22Rv1 (cell line): ENCODE results near the gene PAPPA2.
"Not testable (repeated sequence)": the region's sequence is repeated elsewhere in the genome, so short reads cannot be mapped to it uniquely, and the experiment has no call there.

ENCODE experiments used
- H3K27ac ChIP-seq: fragments of 450-650 bp; 2 replicates; pipeline ENCODE4 v1.5.1; 2017
- ZFX ChIP-seq: fragments of 450-650 bp; IDR thresholded peaks from 2 replicates; pipeline ENCODE4 v1.6.1; 2017; ENCODE audit warnings: antibody characterized with exemption, borderline replicate concordance
- TF ChIP-seq, protein P1 (sequence below): fragments of 450-650 bp; IDR thresholded peaks from 2 replicates; pipeline ENCODE4 v1.5.1; 2017; ENCODE audit warnings: mild to moderate bottlenecking

PAPPA2 gene

DNA sequence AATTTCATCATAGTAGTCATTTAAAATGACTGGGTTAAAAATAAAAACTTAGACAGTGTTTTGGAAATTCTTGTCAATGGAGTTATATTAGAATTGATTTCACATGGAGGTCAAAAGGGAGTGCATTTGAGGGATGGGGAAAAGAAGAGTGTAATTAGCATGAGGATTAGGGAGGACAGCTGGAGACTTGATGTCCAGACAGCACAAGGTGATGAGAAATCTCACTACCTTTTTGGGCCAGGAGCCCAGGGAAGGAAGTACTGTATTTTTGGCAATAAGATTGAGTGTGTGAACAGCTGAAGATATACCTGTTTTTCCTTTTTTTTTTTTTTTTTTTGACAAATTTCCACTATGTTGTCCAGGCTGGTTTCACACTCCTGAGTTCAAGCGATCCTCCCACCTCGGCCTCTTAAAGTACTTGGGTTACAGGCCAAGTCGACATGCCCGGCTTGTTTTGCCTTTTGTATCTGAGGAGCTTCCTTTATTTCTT lies 163.6 kb downstream of the PAPPA2 start:
- no peak for TF ChIP-seq ZFX
- TF ChIP-seq, protein P1, sequence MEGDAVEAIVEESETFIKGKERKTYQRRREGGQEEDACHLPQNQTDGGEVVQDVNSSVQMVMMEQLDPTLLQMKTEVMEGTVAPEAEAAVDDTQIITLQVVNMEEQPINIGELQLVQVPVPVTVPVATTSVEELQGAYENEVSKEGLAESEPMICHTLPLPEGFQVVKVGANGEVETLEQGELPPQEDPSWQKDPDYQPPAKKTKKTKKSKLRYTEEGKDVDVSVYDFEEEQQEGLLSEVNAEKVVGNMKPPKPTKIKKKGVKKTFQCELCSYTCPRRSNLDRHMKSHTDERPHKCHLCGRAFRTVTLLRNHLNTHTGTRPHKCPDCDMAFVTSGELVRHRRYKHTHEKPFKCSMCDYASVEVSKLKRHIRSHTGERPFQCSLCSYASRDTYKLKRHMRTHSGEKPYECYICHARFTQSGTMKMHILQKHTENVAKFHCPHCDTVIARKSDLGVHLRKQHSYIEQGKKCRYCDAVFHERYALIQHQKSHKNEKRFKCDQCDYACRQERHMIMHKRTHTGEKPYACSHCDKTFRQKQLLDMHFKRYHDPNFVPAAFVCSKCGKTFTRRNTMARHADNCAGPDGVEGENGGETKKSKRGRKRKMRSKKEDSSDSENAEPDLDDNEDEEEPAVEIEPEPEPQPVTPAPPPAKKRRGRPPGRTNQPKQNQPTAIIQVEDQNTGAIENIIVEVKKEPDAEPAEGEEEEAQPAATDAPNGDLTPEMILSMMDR: no peak
- H3K27ac ChIP-seq: no peak overlapping the region

DNA sequence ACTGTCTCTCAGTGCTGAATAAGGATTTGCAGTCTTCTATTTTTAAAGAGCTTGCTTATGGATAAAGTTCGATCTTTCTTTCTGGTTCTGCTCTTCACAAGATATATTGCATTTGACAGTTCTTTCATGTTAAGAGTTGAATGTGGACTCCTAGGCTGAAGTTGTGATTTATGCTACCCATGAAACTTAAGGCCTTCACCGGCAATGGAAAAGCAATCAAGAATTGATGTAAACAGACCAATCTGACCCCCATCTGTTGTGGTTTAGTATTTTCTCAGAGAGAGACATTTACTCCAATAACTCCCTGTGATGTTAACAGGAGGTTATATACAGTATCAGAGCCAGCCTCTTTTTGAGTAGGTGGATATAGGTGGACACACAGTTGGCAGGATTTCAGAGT lies 165.8 kb downstream of the PAPPA2 start:
- no peak overlapping the region for H3K27ac ChIP-seq
- TF ChIP-seq, protein P1: no peak
- TF ChIP-seq ZFX: no peak

DNA sequence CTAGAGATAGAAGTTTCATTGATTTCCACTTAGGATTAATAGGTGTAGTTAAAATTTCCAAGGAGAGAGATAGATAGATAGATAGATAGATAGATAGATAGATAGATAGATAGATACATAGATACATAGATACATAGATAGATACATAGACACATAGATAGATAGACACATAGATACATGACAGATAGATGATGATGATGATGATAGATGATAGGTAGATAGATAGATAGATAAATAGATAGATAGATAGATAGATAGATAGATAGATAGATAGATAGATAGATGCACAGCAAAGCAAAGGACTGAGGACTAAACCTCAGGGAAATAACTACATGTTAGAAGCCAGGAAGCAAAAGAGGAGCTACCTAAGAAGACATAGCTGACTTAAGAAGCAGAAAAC lies 171.8 kb downstream of the PAPPA2 start:
- not testable (repeated sequence) for H3K27ac ChIP-seq

DNA sequence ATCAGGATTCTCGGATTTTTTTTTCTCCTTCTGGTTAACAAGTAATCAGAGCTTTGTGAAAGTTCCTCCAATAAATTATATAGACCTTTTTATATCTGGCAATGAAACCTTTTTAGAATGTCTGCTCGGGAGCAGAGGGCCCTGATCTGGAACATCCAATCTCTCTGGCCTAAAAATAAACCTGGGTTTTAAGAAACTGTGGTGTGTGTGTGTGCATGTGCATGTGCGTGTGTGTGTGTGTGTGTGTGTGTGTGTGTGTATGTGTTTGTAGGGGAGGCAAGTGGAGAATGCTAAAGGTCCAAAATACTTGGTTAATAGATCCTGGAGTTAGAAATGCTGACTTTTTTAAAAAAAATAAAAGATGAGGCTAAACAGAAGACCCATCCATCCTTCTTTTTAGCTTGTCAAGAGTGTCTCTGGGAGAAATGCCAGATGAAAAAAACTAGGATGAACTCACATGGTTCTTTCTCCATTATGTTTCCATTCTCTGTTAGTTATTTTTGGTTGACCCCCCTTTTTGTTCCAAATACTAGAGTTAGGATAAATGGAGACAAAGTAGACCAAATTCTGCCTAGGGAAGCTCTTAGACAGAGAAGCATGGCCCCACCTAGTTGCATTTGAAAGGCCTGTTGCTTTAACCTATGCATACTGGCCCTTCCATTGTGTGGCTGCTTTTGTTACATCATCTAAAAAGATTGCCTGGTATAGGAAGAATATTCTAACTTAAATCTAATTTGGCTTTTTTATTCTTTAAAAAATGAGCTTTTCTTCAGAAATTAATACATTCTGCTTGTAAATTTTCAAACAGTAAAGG lies 175.9 kb downstream of the PAPPA2 start:
- H3K27ac ChIP-seq: no peak overlapping the region
- TF ChIP-seq, protein P1: no peak
- no peak for TF ChIP-seq ZFX

DNA sequence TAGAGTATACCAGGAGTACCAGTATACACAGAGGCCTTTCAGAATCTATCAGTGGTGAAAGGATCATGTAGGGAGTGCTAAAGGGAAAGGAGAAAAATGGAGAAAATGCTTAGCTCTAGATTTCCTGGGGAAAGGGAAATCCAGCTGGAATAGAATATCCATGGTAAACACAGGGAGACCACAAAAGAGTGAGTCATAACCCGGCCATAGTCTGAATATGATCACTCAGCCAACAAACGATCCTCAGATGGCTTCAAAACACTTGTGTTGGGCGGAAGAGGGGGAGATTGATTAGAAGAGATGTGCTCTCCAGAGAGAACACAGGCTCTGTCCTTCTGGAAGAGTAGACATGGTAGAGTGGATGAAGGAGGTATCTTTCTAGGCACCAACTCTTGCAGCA lies 180.6 kb downstream of the PAPPA2 start:
- no peak overlapping the region for H3K27ac ChIP-seq

DNA sequence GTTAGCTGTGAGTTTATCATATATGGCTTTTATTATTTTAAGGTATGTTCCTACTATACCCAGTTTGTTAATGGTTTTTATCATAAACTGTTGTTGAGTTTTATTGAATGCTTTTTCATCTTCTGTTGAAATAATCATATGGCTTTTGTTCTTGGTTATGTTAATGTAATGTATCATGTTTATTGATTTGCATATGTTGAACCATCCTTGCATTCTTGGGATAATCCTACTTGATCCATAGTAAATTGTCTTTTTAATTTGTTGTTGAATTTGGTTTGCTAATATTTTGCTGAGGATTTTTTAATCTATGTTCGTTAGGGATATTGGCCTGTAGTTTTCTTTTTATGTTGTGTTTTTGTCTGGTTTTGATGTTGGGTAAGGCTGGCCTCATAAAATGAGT lies 185.6 kb downstream of the PAPPA2 start:
- TF ChIP-seq ZFX: no peak
- TF ChIP-seq, protein P1: no peak
- no peak overlapping the region for H3K27ac ChIP-seq

More for the DNA sequence above, 180.6 kb downstream of the PAPPA2 start:
- TF ChIP-seq, protein P1: no peak
- TF ChIP-seq ZFX: no peak

DNA sequence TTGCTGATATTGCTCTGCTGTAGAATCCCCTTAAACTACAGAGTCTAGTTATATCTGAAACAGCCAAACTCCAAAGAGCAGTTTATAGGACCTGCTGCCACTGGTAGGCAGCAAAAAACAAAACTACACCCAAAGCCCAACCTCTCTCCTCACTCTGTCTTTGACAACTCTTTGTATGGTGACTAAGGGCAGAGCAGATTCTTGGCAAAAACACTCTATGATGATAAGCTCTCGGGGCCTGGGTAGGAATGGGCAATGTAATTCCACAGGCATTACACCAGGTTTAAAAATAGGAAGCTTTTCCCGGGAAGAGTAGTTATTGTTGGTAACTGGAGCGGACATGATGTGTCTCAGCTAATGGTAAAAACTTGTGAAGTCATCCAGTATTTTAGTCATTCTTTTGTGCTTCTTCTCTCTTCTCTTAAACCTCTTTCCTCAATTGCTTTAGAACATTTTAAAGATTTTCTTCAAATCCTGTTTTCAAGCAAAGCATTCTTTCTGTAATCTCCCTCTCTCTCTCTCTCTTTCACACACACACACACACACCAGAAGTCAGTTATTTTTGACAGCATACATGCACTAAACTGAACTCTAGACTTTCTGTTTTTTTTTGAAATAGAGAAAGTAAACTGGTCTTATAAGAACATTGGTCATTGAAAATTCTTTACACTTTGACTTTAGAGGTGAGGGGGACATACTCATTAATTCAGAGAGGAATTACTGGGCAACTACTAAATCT lies 193.5 kb downstream of the PAPPA2 start:
- TF ChIP-seq ZFX: no peak
- TF ChIP-seq, protein P1: no peak
- no peak overlapping the region for H3K27ac ChIP-seq
